AG04450 (cell line): ENCODE data around the gene AP2A2. TPM values are rescaled to one million over a fixed set of nuclear protein-coding genes. Genes with fewer than 3 reads are reported as not detected.
A peak's percentile ranks its signal among the peaks of the same experiment; 100 is the strongest.

Experiments used
- CTCF ChIA-PET: fragments of 300-600, 350-600 bp; formaldehyde crosslinking; extraction: SDS; loops from one replicate; lab custom pipeline; 2022; ENCODE audit warnings: antibody characterized with exemption, inconsistent platforms; lab: Charles Lee
- POLR2A ChIA-PET: fragments of 350-600 bp; formaldehyde crosslinking; extraction: SDS; loops from one replicate; lab custom pipeline; 2021; ENCODE audit warnings: antibody characterized with exemption, inconsistent platforms; lab: Yijun Ruan, JAX
- DNase-seq: peaks from one replicate; pipeline ENCODE4 v3.0.0-alpha.2; 2011; ENCODE audit warnings: low read depth, low spot score
- H3K27ac ChIP-seq: one replicate; pipeline ENCODE4 v1.5.1; 2012; ENCODE audit warnings: low read depth, low read length, control low read depth
- H3K27me3 ChIP-seq: one replicate; pipeline ENCODE4 v1.6.0; 2012; ENCODE audit warnings: low read length; ENCODE audit not compliant: control insufficient read depth, insufficient read depth
- H3K4me3 ChIP-seq: 2 replicates; pipeline ENCODE4 v1.5.1; 2011; ENCODE audit warnings: mild to moderate bottlenecking, low read depth, low read length, control low read depth
- H3K9me3 ChIP-seq: 2 replicates; pipeline ENCODE4 v1.5.1; 2012; ENCODE audit warnings: low read length; ENCODE audit not compliant: control insufficient read depth, insufficient read depth
- CTCF ChIP-seq: IDR thresholded peaks from 2 replicates; pipeline ENCODE4 v1.5.1; 2011; ENCODE audit warnings: low read depth, low read length, control low read depth, inconsistent platforms
- polyA plus RNA-seq: library from polyadenylated mRNA; depleted of rRNA; stranded (reverse); fragments of >200 nt; gene quantifications from 2 replicates; pipeline ENCODE4 v1.2.3, GENCODE V29; 2011

The AP2A2 gene
- polyA plus RNA-seq, 1 experiment: 54.2 TPM

- Histone ChIP-seq H3K27me3 (no peaks in the 10 kb centered on the region), H3K27ac (no peak overlapping the region), H3K9me3 (no peaks in the 10 kb centered on the region; the same call in 1 of the 2 replicates), H3K4me3 (no peak overlapping the region)
- DNase-seq: no peak
- CTCF ChIA-PET: interaction anchor here (0.7 kb wide), 1 partner anchor 12 kb away, joined by 3 read pairs; no protein-coding TSS in a partner anchor
- POLR2A ChIA-PET: interaction anchor here (0.6 kb wide), 1 partner anchor 41 kb away, joined by 3 read pairs; no protein-coding TSS in a partner anchor
- TF ChIP-seq CTCF: peak; percentile 15; the same call in 1 of the 2 replicates
These were observed 27.0 kb upstream of the AP2A2 start for GRCh38 chr11:898540-899190.

DNA sequence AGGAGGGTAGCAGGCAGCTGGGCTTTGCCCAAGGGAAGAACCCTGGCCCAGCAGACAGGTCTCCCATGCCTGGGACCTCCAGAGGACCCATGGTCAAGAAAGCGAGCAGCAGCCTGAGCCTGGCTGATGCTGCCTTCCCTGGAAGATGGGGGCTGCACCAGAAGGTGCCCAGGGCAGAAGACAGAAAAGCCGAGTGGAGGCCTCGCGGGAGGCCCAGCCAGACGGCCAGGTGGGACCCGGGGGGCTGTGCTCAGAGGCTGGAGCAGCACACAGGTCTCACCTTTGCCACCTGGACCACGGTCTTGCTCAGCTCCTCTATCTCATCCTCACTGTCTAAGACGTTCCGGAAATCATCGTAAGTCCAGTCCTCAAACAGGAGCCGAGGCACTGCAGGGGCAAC, 25.9 kb upstream of the AP2A2 start:
- no peak overlapping the region for H3K27ac ChIP-seq
- H3K4me3 ChIP-seq: no peak overlapping the region
- DNase-seq: no peak
- ChIA-PET POLR2A (no interaction called here), CTCF (no interaction called here)
- no peaks in the 10 kb centered on the region for H3K27me3 ChIP-seq
- no peak for TF ChIP-seq CTCF
- no peaks in the 10 kb centered on the region; the same call in 1 of the 2 replicates for H3K9me3 ChIP-seq

DNA sequence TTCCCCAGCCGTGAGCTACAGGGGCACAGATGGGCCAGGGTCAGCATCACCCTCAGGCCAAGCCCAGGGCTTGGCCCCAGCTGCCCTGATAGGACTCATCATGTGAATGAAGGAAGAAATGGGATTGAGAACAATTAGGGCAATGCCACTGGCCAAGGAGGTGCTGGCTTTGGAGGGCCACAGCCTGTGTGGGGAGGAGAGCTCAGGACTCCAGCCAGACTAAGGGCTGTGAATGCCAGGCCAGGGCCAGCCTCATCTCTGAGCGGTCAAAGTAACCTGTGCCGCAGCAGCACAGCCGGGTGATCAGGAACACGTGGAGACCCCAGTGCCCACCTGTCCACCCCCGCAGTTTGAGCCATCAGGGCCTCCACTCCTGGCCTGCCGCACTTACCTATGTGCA, 25.1 kb upstream of the AP2A2 start:
- Histone ChIP-seq H3K27ac (no peak overlapping the region), H3K9me3 (no peaks in the 10 kb centered on the region; the same call in 1 of the 2 replicates), H3K4me3 (no peak overlapping the region), H3K27me3 (no peaks in the 10 kb centered on the region)
- POLR2A ChIA-PET: interaction anchor here (0.6 kb wide), 1 partner anchor 489 kb away, joined by 3 read pairs; the partner anchor contains the start of gene BRSK2
- no peak for DNase-seq
- TF ChIP-seq CTCF: no peak
- CTCF ChIA-PET: no interaction called here

DNA sequence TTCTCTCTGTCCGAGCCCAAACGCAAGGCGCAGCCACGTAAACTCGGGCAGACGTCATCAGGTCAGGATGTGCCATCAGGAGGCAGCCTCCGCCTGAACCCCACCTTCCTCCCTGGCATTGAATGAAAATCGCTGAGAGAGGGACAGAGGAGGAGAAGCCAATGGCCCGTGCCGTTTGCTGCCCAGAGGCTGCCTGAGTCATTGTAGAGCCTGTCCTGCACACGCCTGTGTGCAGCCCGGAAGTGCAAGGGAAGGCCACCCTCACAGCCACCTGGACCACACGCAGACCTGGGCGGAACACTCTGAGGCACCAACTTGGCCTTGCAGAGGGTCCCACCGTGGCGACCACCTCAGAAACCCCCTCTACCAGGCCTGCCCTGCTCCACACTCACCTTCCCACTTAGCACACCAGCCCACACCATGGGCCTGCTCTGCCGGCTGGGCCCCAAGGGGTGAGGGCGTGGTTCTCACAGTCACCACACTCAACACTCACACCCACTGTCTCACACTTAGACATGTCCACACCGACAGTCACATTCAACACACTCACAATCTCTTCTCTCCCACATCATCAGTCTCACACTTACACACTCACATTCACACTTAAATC, 24.1 kb upstream of the AP2A2 start:
- no peak for DNase-seq
- ChIA-PET POLR2A (no interaction called here), CTCF (no interaction called here)
- TF ChIP-seq CTCF: no peak
- H3K9me3 ChIP-seq: no peaks in the 10 kb centered on the region; the same call in 1 of the 2 replicates
- H3K27me3 ChIP-seq: no peaks in the 10 kb centered on the region
- H3K4me3 ChIP-seq: no peak overlapping the region
- no peak overlapping the region for H3K27ac ChIP-seq

DNA sequence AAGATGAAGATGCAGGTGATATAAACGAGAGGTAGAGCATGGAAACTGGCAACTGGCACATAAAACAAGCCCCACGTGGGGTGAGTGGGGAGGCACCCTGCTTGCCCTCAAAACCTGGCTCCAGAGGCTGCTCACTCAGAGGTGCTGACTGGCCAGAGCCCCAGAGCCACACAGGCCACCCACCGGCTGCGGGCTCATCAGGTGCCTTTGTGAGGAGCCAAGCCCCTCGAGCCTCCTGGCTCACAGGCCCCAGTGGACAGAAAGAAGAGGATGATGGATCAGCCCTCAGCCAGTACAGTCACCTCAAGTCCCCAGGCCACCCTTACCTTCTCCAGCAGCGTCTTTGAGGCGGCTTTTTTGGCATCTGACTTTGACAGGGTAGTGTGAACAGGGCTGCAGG, 21.3 kb upstream of the AP2A2 start:
- H3K9me3 ChIP-seq: no peaks in the 10 kb centered on the region
- no peak overlapping the region for H3K4me3 ChIP-seq
- no peak overlapping the region for H3K27ac ChIP-seq
- DNase-seq: no peak
- CTCF ChIA-PET: no interaction called here
- POLR2A ChIA-PET: no interaction called here
- H3K27me3 ChIP-seq: no peaks in the 10 kb centered on the region
- TF ChIP-seq CTCF: no peak
